ENCODE measurements around the gene PTGER3. TPM values are rescaled to one million over a fixed set of nuclear protein-coding genes. Genes with fewer than 3 reads are reported as not detected.
"Not testable (repeated sequence)": the region's sequence is repeated elsewhere in the genome, so short reads cannot be mapped to it uniquely, and the experiment has no call there.

The PTGER3 gene
- total RNA-seq, 1 experiment from 2014 or later: 0.09 TPM

DNA sequence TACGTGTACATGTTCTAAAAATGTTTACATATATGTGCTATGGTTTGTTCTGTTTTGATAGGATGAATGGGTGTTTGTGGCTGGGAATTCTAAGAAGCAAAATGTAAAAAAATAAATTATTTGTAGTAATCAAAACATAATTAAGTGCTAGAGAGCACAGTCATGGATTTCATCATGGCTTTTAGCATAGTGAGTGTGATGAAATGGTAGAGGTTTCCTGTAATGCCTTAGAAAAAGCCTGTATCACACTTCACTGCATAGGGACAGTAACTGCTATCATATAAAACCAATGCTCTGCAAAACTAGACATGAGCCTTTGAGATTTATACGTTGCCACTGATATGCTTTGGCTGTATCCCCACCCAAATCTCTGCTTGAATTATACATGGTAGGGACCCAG is 99.8 kb downstream of the PTGER3 start:
- DNase-seq: no peak
- intact Hi-C loops (cut with micrococcal nuclease; ENCODE audit: unreplicated experiment): no loop called here
- CTCF ChIA-PET: no interaction called here
- Mint-ChIP-seq H3K4me1 (ENCODE audit: low read depth, unreplicated experiment) (no peaks in the 10 kb centered on the region), H3K27ac (ENCODE audit: unreplicated experiment) (no peak overlapping the region), H3K9me3 (ENCODE audit: low read depth, unreplicated experiment) (peaks cover 5% of the 10 kb centered on the region), H3K36me3 (ENCODE audit: insufficient read depth, unreplicated experiment) (no peaks in the 10 kb centered on the region), H3K4me3 (ENCODE audit: low read depth, unreplicated experiment) (no peak overlapping the region), H3K27me3 (ENCODE audit: unreplicated experiment) (no peaks in the 10 kb centered on the region)
- BruUV-seq (replicated peaks): no TSS peak
- TF ChIP-seq, protein P1, sequence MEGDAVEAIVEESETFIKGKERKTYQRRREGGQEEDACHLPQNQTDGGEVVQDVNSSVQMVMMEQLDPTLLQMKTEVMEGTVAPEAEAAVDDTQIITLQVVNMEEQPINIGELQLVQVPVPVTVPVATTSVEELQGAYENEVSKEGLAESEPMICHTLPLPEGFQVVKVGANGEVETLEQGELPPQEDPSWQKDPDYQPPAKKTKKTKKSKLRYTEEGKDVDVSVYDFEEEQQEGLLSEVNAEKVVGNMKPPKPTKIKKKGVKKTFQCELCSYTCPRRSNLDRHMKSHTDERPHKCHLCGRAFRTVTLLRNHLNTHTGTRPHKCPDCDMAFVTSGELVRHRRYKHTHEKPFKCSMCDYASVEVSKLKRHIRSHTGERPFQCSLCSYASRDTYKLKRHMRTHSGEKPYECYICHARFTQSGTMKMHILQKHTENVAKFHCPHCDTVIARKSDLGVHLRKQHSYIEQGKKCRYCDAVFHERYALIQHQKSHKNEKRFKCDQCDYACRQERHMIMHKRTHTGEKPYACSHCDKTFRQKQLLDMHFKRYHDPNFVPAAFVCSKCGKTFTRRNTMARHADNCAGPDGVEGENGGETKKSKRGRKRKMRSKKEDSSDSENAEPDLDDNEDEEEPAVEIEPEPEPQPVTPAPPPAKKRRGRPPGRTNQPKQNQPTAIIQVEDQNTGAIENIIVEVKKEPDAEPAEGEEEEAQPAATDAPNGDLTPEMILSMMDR (IDR thresholded peaks at IDR 0.05; ENCODE audit: unreplicated experiment): no peak

DNA sequence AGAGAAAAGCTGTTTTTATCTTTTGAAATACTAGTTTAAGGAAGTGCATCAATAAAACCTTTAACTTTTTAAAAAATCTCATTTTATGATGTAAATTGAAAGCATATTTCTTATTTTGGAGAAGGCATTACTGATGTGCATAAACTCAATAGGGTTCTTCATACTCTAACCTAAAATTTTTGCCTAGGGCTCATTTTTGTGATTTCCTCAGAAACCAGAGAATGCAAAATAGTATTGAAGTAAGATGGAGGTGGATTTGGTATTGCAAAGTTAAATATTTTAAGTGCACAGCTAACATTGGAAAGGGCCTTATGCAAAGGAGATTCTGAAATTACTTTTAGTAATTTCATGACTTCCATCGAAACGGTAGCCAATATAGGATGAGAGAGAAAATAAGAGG is 101.9 kb downstream of the PTGER3 start:
- CTCF ChIA-PET: no interaction called here
- H3K4me3 Mint-ChIP-seq (ENCODE audit: low read depth, unreplicated experiment): no peak overlapping the region
- BruUV-seq (replicated peaks): no TSS peak
- peaks cover 10% of the 10 kb centered on the region for H3K9me3 Mint-ChIP-seq (ENCODE audit: low read depth, unreplicated experiment)
- no peaks in the 10 kb centered on the region for H3K4me1 Mint-ChIP-seq (ENCODE audit: low read depth, unreplicated experiment)
- H3K27me3 Mint-ChIP-seq (ENCODE audit: unreplicated experiment): no peaks in the 10 kb centered on the region
- intact Hi-C loops (cut with micrococcal nuclease; ENCODE audit: unreplicated experiment): no loop called here
- TF ChIP-seq, protein P1 (IDR thresholded peaks at IDR 0.05; ENCODE audit: unreplicated experiment): no peak
- H3K27ac Mint-ChIP-seq (ENCODE audit: unreplicated experiment): no peak overlapping the region
- no peak for DNase-seq
- no peaks in the 10 kb centered on the region for H3K36me3 Mint-ChIP-seq (ENCODE audit: insufficient read depth, unreplicated experiment)

DNA sequence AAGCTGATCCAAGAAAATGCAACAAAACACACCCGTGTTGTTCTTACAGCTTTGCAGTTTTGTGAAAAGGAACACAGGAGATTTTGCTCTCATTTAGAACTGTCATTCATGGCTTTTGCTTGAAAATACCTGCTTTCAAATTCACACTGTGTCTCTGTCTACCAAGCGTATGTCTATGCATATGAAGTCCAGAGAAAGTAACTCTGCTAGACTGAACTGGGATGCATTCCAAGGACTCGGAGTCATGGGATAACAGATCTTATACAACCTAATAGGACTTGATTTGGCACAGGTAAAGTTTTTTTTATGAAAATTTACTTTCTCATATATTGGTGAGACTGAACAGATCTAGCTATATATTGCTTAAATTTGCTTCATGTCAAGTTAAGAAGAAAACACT is 102.4 kb downstream of the PTGER3 start:
- intact Hi-C loops (cut with micrococcal nuclease; ENCODE audit: unreplicated experiment): no loop called here
- no TSS peak for BruUV-seq (replicated peaks)
- no peak for DNase-seq
- Mint-ChIP-seq H3K4me3 (ENCODE audit: low read depth, unreplicated experiment) (no peak overlapping the region), H3K27ac (ENCODE audit: unreplicated experiment) (no peak overlapping the region), H3K36me3 (ENCODE audit: insufficient read depth, unreplicated experiment) (no peaks in the 10 kb centered on the region), H3K9me3 (ENCODE audit: low read depth, unreplicated experiment) (peaks cover 11% of the 10 kb centered on the region), H3K27me3 (ENCODE audit: unreplicated experiment) (no peaks in the 10 kb centered on the region), H3K4me1 (ENCODE audit: low read depth, unreplicated experiment) (no peaks in the 10 kb centered on the region)
- CTCF ChIA-PET: no interaction called here
- TF ChIP-seq, protein P1 (IDR thresholded peaks at IDR 0.05; ENCODE audit: unreplicated experiment): no peak

DNA sequence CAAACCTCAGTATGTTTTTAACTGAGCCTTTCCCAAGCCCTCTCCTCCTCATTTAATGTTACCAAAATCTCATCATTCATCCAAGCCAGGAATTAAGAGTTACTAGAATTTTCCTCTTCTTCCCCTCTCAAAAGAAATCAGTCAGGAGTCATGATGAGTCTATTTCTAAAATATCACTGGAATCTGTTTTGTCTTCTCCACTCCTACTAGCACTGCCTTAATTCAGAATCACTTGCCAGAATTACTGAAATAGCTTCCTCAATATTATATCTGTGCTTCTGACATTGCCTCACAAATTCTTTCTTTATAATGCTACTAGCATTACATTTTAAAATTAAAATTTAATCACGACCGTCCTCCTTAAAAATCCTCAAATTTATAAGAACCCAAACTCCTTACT is 106.1 kb downstream of the PTGER3 start:
- Mint-ChIP-seq H3K36me3 (ENCODE audit: insufficient read depth, unreplicated experiment) (no peaks in the 10 kb centered on the region), H3K9me3 (ENCODE audit: low read depth, unreplicated experiment) (peaks cover 12% of the 10 kb centered on the region), H3K4me3 (ENCODE audit: low read depth, unreplicated experiment) (no peak overlapping the region), H3K27me3 (ENCODE audit: unreplicated experiment) (no peaks in the 10 kb centered on the region), H3K4me1 (ENCODE audit: low read depth, unreplicated experiment) (no peaks in the 10 kb centered on the region), H3K27ac (ENCODE audit: unreplicated experiment) (no peak overlapping the region)
- no peak for DNase-seq
- CTCF ChIA-PET: no interaction called here
- TF ChIP-seq, protein P1 (IDR thresholded peaks at IDR 0.05; ENCODE audit: unreplicated experiment): no peak
- intact Hi-C loops (cut with micrococcal nuclease; ENCODE audit: unreplicated experiment): no loop called here
- no TSS peak for BruUV-seq (replicated peaks)

DNA sequence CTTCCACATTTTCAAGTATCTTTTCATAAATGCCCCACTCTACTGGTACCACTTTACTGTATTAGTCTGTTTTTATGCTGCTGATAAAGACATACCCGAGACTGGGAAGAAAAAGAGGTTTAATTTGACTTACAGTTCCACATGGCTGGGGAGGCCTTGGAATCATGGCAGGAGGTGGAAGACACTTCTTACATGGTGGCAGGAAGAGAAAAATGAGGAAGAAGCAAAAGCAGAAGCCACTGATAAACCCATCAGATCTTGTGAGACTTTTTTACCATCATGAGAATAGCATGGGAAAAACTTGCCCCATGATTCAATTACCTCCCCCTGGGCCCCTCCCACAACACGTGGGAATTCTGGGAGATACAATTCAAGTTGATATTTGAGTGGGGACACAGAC is 107.2 kb downstream of the PTGER3 start:
- DNase-seq; H3K36me3 Mint-ChIP-seq (ENCODE audit: insufficient read depth, unreplicated experiment); H3K27me3 Mint-ChIP-seq (ENCODE audit: unreplicated experiment); H3K4me1 Mint-ChIP-seq (ENCODE audit: low read depth, unreplicated experiment); intact Hi-C loops (cut with micrococcal nuclease; ENCODE audit: unreplicated experiment); H3K27ac Mint-ChIP-seq (ENCODE audit: unreplicated experiment); CTCF ChIA-PET; BruUV-seq (replicated peaks); H3K4me3 Mint-ChIP-seq (ENCODE audit: low read depth, unreplicated experiment): not testable (repeated sequence)
- H3K9me3 Mint-ChIP-seq (ENCODE audit: low read depth, unreplicated experiment): peaks cover 14% of the 10 kb centered on the region

Data from Calu3 (cell line).